Right atrium auricular region (tissue), 2 donors: ENCODE results near the gene STK40. TPM values are rescaled to one million over a fixed set of nuclear protein-coding genes. Genes with fewer than 3 reads are reported as not detected.

Source experiments
- DNase-seq: peaks from one replicate; pipeline ENCODE4 v3.0.0-alpha.2; 2019; ENCODE audit warnings: low spot score
- H3K27ac ChIP-seq, 2 donors: fragments of 200-600 bp; sonication (generic); 1 replicate in 1 of 2; 2 replicates in 1 of 2; pipeline ENCODE4 v1.5.1; 2016 to 2019
- H3K27me3 ChIP-seq, 2 donors: fragments of 200-600 bp; sonication (generic); one replicate each; pipeline versions ENCODE4 v1.5.1 to v1.6.0; 2017 to 2019
- H3K36me3 ChIP-seq: fragments of 200-600 bp; sonication (generic); one replicate; pipeline ENCODE4 v1.5.1; 2016
- H3K4me1 ChIP-seq, 2 donors: fragments of 200-600 bp; sonication (generic); one replicate each; pipeline versions ENCODE4 v1.5.1 to v1.6.0; 2017 to 2019
- H3K4me3 ChIP-seq, 2 donors: fragments of 200-600 bp; sonication (generic); 1 replicate in 1 of 2; 2 replicates in 1 of 2; pipeline ENCODE4 v1.5.1; 2017 to 2019; ENCODE audit warnings: mild to moderate bottlenecking in 1 of 2, moderate library complexity in 1 of 2
- H3K9me3 ChIP-seq, 2 donors: fragments of 200-600 bp; sonication (generic); one replicate each; pipeline ENCODE4 v1.5.1; 2019
- total RNA-seq, 2 donors: library from RNA; depleted of rRNA; stranded (reverse); fragments of >200 nt; gene quantifications; one replicate each; pipeline ENCODE4 v1.1.0, GENCODE V29; 2016
- TF ChIP-seq, protein P1 (sequence below), 2 donors: fragments of 200-600 bp; sonication (generic); IDR thresholded peaks; one replicate each; pipeline ENCODE4 v1.5.1; 2019; ENCODE audit warnings: antibody characterized with exemption in 2 of 2

The STK40 gene
- total RNA-seq, 2 donors from 2014 or later = 50.5 to 74.7 TPM

DNA sequence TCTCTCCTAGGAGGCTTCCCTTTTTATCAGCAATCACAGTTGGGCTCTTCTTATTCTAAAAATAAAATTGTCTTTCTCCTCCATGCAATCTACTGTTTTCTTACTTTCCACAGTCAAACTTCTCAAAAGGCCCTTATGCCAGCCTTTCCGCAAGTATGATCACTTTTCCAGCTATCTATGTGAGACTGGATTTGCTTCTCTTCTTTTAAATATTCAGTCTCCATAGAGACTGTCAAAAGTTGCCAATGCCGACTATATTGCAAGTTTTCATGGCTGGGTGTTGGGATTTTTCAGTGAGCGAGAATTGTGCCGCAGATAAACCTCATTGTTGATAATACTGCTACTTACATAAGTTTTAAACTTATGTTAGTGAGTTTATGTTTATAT lies 16.8 kb upstream of the STK40 start:
- Histone ChIP-seq H3K9me3 (no peaks in the 10 kb centered on the region), H3K27me3 (no peaks in the 10 kb centered on the region), H3K4me3 (no peak overlapping the region), H3K27ac (no peak overlapping the region), H3K4me1 (no peaks in the 10 kb centered on the region), H3K36me3 (no peaks in the 10 kb centered on the region)
- DNase-seq = no peak
- TF ChIP-seq, protein P1, sequence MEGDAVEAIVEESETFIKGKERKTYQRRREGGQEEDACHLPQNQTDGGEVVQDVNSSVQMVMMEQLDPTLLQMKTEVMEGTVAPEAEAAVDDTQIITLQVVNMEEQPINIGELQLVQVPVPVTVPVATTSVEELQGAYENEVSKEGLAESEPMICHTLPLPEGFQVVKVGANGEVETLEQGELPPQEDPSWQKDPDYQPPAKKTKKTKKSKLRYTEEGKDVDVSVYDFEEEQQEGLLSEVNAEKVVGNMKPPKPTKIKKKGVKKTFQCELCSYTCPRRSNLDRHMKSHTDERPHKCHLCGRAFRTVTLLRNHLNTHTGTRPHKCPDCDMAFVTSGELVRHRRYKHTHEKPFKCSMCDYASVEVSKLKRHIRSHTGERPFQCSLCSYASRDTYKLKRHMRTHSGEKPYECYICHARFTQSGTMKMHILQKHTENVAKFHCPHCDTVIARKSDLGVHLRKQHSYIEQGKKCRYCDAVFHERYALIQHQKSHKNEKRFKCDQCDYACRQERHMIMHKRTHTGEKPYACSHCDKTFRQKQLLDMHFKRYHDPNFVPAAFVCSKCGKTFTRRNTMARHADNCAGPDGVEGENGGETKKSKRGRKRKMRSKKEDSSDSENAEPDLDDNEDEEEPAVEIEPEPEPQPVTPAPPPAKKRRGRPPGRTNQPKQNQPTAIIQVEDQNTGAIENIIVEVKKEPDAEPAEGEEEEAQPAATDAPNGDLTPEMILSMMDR (IDR thresholded peaks at IDR 0.05) = no peak

DNA sequence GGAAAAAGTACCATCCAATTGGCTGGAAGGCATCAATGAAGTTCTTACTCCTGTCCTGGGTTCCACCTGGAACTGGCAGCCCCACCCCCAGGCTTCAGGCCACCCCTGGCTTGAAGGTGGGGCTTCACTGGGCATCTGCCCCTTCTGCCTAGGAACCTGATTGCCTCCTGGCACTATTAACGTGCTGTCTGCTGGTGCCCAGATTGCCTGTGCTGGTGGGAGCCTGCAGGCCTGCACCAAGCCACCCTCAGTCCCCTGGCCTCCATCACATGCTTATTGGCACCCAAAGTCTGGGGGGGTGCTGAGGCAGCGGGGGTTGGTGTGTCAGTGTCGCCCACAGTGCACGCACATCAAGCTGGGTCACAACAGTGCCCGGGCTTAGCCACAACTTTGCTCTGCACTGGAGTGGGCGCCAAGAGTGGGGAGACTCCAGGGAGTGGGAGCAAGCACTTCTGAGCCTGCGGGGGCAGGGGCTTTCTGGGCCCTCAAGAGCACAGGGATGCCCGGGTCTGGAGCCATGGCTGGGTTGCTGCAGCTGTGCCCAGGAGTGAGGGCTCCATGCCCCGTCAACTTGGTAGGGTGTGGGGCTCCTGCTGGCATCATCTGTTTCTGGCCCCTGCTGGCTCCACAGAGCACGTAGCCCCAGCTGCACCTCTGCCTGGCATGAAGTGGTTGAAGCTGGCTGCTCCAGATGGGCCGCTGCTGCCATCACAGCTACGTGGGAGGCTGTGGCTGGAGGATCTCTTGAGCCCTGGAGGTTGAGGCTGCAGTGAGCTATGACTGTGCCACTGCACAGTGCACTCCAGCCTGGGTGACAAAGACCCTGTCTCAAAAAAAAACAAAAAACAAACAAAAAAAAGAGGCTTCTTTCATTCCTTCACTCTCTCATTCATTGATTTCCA lies 16.1 kb upstream of the STK40 start:
- Histone ChIP-seq H3K9me3 (no peaks in the 10 kb centered on the region), H3K36me3 (no peaks in the 10 kb centered on the region), H3K27ac (peak overlapping the region; percentile 3 to 43), H3K4me3 (peak overlapping the region in 1 of 2 donors; percentile 14), H3K27me3 (no peaks in the 10 kb centered on the region), H3K4me1 (peaks cover 0 to 3% of the 10 kb centered on the region in 2 donors)
- TF ChIP-seq, protein P1 (IDR thresholded peaks at IDR 0.05) = no peak
- DNase-seq = no peak

DNA sequence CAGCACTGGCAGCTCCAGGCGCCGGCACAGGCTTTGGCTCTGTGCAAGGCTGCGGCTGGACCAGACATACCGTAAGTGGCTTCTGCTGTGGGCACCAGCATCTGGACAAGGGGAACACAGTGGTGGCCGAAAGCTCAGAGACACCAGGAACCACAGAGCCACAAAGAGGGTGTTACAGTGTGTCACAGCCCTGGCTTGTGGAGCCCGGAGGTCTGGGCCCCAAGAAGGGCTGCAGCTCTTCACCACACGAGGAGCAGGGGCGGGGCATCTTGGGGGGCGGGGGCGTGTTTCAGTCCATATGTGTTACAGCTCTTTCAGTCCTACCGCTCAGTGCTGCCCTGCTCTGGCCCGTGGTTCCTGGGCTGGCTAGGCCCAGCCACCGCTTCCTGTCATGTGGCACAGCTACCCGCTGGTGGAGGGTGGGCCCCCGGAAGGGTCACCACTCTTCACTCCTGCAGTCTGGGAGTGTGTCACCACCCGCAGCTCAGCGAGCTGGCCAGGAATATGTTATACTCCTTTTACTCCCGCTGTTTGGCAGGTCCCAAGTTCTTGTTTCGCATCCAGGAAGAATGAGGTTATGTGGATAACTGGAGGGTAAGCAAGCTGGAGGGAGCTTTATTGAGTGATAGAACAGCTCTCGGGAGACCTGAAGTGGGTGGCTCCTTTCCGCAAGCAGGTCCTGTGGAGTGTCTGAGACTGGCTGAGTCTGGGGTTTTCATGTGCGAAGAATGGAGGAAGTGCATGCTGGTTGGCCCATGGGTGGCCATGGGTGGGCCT lies 15.3 kb upstream of the STK40 start:
- peaks cover 0 to 11% of the 10 kb centered on the region in 2 donors for H3K4me1 ChIP-seq
- peak overlapping the region in 1 of 2 donors; percentile 14 for H3K4me3 ChIP-seq
- DNase-seq = peak; percentile 87
- H3K9me3 ChIP-seq = no peaks in the 10 kb centered on the region
- TF ChIP-seq, protein P1 (IDR thresholded peaks at IDR 0.05) = no peak
- no peaks in the 10 kb centered on the region for H3K27me3 ChIP-seq
- H3K27ac ChIP-seq = peak overlapping the region; percentile 3 to 43
- H3K36me3 ChIP-seq = no peaks in the 10 kb centered on the region

DNA sequence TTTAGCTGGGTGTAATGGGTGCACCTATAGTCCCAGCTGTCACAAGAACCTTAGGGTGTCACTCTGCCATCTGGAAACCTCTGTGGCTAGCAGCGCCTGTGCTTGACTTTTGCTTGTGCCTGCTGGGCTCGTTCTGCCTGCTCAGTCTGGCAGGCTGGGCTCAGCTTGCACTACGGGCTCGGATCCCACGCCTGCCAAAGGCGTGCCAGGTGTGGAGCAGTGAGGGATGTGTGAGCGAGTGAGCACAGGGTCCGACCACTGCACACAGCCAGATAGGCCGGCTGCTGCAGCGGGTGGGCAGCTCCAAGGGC lies 14.7 kb upstream of the STK40 start:
- Histone ChIP-seq H3K4me1 (peaks cover 0 to 11% of the 10 kb centered on the region in 2 donors), H3K9me3 (no peaks in the 10 kb centered on the region), H3K36me3 (no peaks in the 10 kb centered on the region), H3K27me3 (no peaks in the 10 kb centered on the region), H3K4me3 (peak overlapping the region in 1 of 2 donors; percentile 14), H3K27ac (peak overlapping the region in 1 of 2 donors; percentile 43)
- TF ChIP-seq, protein P1 (IDR thresholded peaks at IDR 0.05) = no peak
- no peak for DNase-seq

DNA sequence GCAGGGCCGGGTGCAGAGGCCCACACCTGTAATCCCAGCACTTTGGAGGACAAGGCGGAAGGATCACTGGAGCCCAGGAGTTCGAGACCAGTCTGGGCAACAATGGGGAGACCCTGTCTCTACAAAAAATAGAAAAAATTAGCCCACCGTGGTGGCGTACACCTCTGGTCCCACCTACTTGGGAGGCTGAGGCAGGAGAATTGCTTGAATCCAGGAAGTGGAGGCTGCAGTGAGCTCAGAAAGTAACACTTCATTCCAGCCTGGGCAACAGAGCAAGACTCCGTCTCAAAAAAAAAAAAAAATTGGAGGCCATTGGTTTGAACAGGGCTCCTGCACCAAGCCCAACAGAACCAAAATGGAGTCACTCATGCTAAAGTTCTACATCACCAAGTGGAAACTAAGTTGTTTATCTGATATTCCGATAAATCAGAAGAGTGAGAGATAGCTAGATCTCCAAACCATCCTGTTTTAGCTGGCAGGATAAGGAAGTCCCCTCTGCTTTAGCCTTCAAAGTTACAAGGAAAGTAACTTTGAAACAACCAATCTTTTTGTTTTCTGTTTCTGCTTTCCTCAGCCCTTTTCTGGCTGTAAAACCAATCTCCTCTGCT lies 12.8 kb upstream of the STK40 start:
- no peak for DNase-seq
- TF ChIP-seq, protein P1 (IDR thresholded peaks at IDR 0.05) = no peak
- H3K4me3 ChIP-seq = peak overlapping the region in 1 of 2 donors; percentile 71
- H3K27me3 ChIP-seq = no peaks in the 10 kb centered on the region
- H3K36me3 ChIP-seq = peaks cover 7% of the 10 kb centered on the region
- peaks cover 0 to 11% of the 10 kb centered on the region in 2 donors for H3K4me1 ChIP-seq
- no peaks in the 10 kb centered on the region for H3K9me3 ChIP-seq
- H3K27ac ChIP-seq = peak overlapping the region; percentile 90 to 99
